Measurements from ENCODE around the gene TSPAN3. TPM values are rescaled to one million over a fixed set of nuclear protein-coding genes. Genes with fewer than 3 reads are reported as not detected.
A peak's percentile ranks its signal among the peaks of the same experiment; 100 is the strongest.

The TSPAN3 gene
- polyA plus RNA-seq, 3 donors from 2014 or later: 96.3 to 145 (median 105) TPM

DNA sequence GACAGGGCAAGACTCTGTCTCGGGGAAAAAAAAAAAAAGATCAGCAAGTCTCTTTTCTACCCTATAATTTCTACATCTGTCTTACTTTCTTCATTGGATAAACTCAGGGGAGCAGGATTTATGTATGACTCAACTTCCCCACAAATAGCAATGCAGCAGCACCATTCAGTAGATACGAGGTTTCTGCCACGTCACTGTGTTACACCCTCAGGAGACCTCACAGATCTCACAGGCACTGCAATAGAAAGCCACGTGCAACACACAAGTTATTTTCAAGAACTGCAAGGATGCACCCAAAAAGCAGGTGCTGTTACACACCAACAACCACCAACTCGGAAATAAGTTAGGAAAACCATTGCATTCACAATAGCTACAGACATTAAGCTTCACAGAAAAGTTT, 30.2 kb downstream of the TSPAN3 start:
- H3K27ac Mint-ChIP-seq: peak overlapping the region; percentile 52 to 93 (median 83)
- H3K9me3 Mint-ChIP-seq: peaks cover 0 to 9% (median 2%) of the 10 kb centered on the region in 6 donors
- peak in 1 of 3 donors; percentile 22 for DNase-seq
- peaks cover 18 to 35% (median 21%) of the 10 kb centered on the region in 3 donors for H3K36me3 Mint-ChIP-seq
- H3K27me3 Mint-ChIP-seq (ENCODE audit: low read depth in 3 of 3): peaks cover 11 to 77% (median 21%) of the 10 kb centered on the region in 3 donors
- H3K4me1 Mint-ChIP-seq: peaks cover 28 to 36% of the 10 kb centered on the region in 2 donors
- peak overlapping the region in 2 of 5 donors; percentile 30 to 41 for H3K4me3 Mint-ChIP-seq

GRCh38 chr15:77039848-77040247, 31.1 kb downstream of the TSPAN3 start:
- H3K4me3 Mint-ChIP-seq: no peak overlapping the region

DNA sequence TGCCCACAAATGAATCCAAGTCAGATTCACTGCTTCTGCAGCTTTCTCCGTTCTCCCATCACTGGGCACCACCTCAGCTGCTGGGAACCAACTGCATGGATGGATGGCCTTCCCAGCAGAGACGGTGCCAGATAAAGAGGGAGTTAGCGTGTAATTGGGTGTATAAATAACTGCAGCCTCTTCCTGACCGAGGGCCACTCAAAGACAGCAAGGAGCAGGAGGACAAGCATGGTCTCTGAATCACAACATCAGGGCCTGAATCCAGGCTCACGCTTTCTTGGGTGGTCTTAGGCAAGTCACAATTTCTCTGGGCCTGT, 31.7 kb downstream of the TSPAN3 start:
- Mint-ChIP-seq H3K4me3 (no peak overlapping the region), H3K27me3 (ENCODE audit: low read depth in 3 of 3) (peaks cover 11 to 70% (median 24%) of the 10 kb centered on the region in 3 donors), H3K4me1 (peaks cover 25 to 29% of the 10 kb centered on the region in 2 donors), H3K9me3 (peaks cover 0 to 9% (median 2%) of the 10 kb centered on the region in 6 donors), H3K27ac (peak overlapping the region in 2 of 6 donors; percentile 80 to 88), H3K36me3 (peaks cover 10 to 23% (median 12%) of the 10 kb centered on the region in 3 donors)
- no peak for DNase-seq

More at GRCh38 chr15:77039848-77040247, 31.1 kb downstream of the TSPAN3 start:
- peaks cover 22 to 29% of the 10 kb centered on the region in 2 donors for H3K4me1 Mint-ChIP-seq
- peaks cover 0 to 9% (median 2%) of the 10 kb centered on the region in 6 donors for H3K9me3 Mint-ChIP-seq
- H3K27me3 Mint-ChIP-seq (ENCODE audit: low read depth in 3 of 3): peaks cover 11 to 71% (median 21%) of the 10 kb centered on the region in 3 donors
- H3K27ac Mint-ChIP-seq: peak overlapping the region in 1 of 6 donors; percentile 80
- H3K36me3 Mint-ChIP-seq: peaks cover 10 to 27% (median 13%) of the 10 kb centered on the region in 3 donors
- DNase-seq: no peak

DNA sequence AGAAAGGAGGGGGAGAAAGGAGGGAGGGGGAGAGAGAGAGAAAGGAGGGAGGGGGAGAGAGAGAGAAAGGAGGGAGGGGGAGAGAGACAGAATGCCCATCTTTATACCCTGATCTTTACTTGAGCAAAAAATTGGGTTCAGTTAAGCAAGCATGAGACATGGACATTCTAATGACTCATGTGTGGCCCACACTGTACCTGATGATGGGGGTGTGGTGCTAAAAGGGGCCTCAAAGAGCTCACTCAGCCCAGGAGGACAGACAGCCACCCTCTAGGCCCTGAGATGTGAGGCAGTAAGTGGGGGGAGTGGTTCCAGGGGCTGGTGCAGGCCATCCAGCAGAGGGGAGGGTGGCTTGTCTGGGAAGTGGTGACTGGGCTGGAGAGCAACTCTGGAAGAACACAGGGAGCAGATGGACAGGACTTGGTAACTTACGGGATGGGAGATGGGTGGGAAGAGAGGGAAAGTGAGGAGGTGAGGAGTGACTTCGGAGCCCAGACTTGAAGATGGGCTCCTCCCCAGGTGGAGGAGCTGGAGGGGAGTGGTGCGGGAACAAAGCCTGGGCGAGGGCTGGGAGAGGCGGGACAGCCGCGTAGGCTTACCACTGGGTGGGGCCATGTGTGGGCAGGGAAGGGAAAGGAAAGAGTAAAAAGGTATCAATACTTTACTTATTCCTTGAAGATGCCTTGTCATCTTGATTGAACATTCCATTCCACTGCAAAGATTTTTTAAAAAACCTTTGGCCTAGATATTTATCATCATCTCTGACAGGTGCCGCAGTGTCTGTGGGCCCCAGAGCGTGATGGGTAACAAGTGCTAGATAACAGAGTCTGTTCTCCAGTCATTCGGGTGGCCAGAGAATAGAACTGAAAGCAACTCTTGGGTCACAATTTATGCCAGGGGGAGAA, 32.3 kb downstream of the TSPAN3 start:
- Mint-ChIP-seq H3K9me3 (peaks cover 0 to 9% (median 2%) of the 10 kb centered on the region in 6 donors), H3K4me3 (peak overlapping the region in 1 of 5 donors; percentile 33), H3K27ac (peak overlapping the region in 2 of 6 donors; percentile 80 to 88), H3K36me3 (peaks cover 8 to 21% (median 10%) of the 10 kb centered on the region in 3 donors), H3K27me3 (ENCODE audit: low read depth in 3 of 3) (peaks cover 11 to 70% (median 26%) of the 10 kb centered on the region in 3 donors), H3K4me1 (peaks cover 22 to 27% of the 10 kb centered on the region in 2 donors)
- no peak for DNase-seq

DNA sequence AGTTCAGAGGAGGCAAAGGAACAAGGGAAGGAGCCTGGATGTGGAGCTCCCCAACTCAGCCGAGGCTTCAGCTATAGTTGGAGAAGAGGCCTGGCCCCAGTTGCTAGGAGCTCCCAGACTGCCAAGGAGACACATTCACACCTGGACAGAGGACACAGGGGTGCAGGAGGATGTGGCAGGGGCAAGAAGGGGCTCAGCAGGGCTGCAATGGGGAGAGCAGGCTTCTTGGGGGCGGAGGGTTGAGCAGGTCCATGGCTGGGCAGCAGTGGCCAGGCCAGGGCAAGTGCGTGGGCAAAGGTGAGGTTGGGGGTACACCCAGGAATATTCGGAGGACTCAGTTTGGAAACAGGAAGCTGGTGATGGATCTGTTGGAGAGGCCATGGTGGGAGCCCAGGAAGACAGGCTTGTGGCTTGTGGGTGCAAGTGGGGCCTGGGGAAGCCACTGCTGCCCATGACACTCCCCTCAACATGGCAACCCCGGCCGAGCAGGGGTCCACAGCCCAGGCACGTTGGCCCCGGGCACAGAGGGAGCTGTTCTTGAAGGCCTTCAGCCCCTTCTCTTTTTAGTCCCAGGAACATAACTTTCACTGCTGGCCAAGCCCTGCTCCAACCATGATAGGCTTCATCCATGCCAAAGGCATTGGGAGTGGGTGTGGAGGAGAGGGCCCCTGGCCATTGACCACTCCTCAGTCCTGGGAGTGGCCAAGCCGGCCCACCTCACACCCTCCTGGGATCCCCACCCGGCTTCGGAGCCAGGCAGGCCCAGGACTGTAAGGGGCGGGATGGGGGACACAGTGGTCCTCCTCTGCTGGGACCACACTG, 33.3 kb downstream of the TSPAN3 start:
- DNase-seq: no peak
- Mint-ChIP-seq H3K27me3 (ENCODE audit: low read depth in 3 of 3) (peaks cover 11 to 62% (median 26%) of the 10 kb centered on the region in 3 donors), H3K36me3 (peaks cover 6 to 17% (median 7%) of the 10 kb centered on the region in 3 donors), H3K27ac (peak overlapping the region; percentile 64 to 84 (median 80)), H3K4me3 (peak overlapping the region in 2 of 5 donors; percentile 17 to 60), H3K9me3 (peaks cover 0 to 9% (median 2%) of the 10 kb centered on the region in 6 donors), H3K4me1 (peaks cover 18 to 19% of the 10 kb centered on the region in 2 donors)

DNA sequence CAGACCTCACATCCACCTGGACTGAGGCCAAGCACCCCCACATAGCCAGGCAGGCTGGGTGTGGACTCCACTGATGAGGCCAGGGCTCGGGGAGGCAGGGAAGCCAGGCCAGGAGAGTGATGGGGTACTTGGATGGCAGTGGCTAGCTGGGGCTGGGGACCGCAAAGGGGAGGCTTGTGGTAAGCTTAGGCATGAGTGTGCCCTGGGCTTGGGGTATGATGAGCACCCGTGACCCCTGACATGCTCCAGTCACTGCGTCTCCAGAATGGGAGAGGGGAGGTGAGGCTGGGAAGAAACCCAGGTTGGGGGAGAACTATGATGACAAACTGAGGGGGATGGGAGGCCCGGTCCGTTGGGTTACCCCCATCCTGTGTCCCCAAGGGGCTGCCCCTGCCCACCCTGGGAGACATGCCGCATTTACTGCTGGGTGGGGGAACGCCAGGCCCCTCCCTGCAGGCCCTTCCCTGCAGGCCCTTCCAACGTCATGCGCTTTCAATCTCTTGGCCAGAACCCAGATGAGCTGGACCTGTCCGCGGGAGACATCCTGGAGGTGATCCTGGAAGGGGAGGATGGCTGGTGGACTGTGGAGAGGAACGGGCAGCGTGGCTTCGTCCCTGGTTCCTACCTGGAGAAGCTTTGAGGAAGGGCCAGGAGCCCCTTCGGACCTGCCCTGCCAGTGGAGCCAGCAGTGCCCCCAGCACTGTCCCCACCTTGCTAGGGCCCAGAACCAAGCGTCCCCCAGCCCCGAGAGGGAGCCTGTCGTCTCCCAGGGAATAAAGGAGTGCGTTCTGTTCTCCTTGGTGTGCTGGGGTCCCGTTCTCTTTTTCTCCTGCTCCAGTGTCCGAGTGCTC, 34.1 kb downstream of the TSPAN3 start:
- H3K4me1 Mint-ChIP-seq: peaks cover 13 to 16% of the 10 kb centered on the region in 2 donors
- H3K27ac Mint-ChIP-seq: peak overlapping the region; percentile 71 to 89 (median 81)
- no peak for DNase-seq
- H3K4me3 Mint-ChIP-seq: peak overlapping the region in 1 of 5 donors; percentile 27
- H3K9me3 Mint-ChIP-seq: peaks cover 0 to 9% (median 2%) of the 10 kb centered on the region in 6 donors
- peaks cover 11 to 55% (median 26%) of the 10 kb centered on the region in 3 donors for H3K27me3 Mint-ChIP-seq (ENCODE audit: low read depth in 3 of 3)
- H3K36me3 Mint-ChIP-seq: peaks cover 5 to 17% (median 6%) of the 10 kb centered on the region in 3 donors

DNA sequence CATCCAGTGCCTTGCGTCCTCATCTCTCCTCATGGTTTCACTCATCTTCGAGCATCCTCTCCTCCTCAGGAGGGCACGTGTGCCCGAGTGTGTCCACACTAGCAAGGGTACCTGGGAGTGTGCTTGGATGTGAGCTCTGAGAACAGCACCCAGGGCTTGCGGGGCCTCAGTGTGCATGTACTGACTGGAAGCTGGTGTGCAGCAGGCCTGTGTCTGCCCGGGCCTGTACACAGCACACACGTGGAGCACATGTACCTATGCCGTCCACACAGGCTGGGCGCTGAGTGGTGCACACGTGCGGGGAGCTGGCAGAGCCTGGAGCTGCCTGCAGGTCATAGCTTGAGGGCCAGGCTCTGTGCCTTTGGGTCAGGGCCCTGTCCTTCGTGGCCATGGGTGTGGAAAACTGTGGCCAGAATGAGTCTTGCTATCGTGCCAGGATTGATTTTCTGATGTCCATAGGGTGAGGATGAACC, 34.9 kb downstream of the TSPAN3 start:
- Mint-ChIP-seq H3K27me3 (ENCODE audit: low read depth in 3 of 3) (peaks cover 11 to 50% (median 26%) of the 10 kb centered on the region in 3 donors), H3K4me3 (no peak overlapping the region), H3K36me3 (peaks cover 3 to 17% (median 6%) of the 10 kb centered on the region in 3 donors), H3K9me3 (peaks cover 0 to 9% (median 2%) of the 10 kb centered on the region in 6 donors), H3K4me1 (peaks cover 12 to 13% of the 10 kb centered on the region in 2 donors), H3K27ac (peak overlapping the region; percentile 53 to 89 (median 70))
- DNase-seq: no peak

DNA sequence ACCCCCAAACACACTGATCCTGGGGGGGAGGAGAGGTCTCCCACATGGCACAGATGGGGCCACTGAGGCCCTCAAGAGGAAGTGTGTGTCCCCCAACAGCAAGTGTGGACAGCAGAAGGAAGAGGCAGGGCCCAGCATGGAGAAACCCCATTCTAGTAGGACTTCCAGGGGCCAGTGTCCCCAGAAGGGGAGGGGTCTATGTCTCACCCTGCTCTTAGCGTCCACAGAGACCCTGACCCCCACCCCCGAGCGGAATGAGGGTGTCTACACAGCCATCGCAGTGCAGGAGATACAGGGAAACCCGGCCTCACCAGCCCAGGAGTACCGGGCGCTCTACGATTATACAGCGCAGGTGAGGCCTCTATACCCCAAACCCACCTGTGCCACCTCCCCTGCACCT, 35.3 kb downstream of the TSPAN3 start:
- H3K27ac Mint-ChIP-seq: peak overlapping the region in 4 of 6 donors; percentile 28 to 76 (median 58)
- H3K4me3 Mint-ChIP-seq: no peak overlapping the region
- H3K27me3 Mint-ChIP-seq (ENCODE audit: low read depth in 3 of 3): peaks cover 7 to 46% (median 22%) of the 10 kb centered on the region in 3 donors
- H3K36me3 Mint-ChIP-seq: peaks cover under 1 to 13% (median 1%) of the 10 kb centered on the region in 3 donors
- DNase-seq: no peak
- peaks cover 7 to 8% of the 10 kb centered on the region in 2 donors for H3K4me1 Mint-ChIP-seq
- H3K9me3 Mint-ChIP-seq: peaks cover 0 to 7% (median under 1%) of the 10 kb centered on the region in 6 donors

DNA sequence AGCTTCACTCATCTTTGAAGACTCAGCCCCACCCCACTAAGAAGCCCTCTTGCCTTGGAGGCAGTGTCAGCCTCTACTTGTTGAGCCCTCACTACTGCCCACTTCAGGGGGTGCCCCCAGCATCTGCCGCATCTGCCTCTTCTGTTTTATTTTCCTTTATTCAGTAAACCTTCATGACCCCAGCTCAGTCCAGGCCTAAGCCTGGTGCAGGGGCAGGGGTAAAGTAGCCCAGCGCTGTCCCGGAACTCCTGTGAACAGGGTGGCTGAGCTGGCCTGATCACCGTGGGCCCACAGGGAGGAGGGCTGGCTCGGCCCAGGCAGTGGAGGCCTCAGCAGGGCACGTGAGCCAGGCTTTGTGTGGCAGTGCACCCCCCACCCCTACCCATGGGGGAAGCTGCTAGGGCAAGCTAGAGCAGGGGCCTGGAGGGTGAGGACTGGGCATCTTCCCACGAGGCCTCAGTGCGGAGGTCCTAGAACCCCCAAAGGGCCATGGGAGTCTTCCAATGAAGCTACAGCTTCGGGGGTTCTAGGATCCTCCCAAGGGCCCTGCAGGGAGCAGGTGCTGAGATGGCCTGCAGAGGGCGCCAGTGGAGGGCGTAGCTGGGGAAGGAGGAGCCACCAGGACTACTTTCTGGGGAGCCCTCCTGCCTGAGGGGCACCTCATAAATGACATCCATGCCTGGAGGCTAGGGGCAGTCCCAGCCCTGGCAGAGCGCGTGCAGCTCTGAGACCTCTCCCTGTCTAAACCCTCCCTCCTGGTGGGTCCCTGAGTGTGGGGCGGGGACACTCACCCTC, 36.0 kb downstream of the TSPAN3 start:
- Mint-ChIP-seq H3K4me3 (no peak overlapping the region), H3K27ac (peak overlapping the region; percentile 53 to 81 (median 75)), H3K36me3 (peaks cover 0 to 12% (median 0%) of the 10 kb centered on the region in 3 donors), H3K4me1 (peaks cover 5 to 8% of the 10 kb centered on the region in 2 donors), H3K27me3 (ENCODE audit: low read depth in 3 of 3) (peaks cover 4 to 39% (median 21%) of the 10 kb centered on the region in 3 donors), H3K9me3 (peaks cover 0 to 7% (median 0%) of the 10 kb centered on the region in 6 donors)
- peak in 2 of 3 donors; percentile 38 to 43 for DNase-seq

GRCh38 chr15:77033729-77034671, 36.9 kb downstream of the TSPAN3 start:
- H3K27ac Mint-ChIP-seq: peak overlapping the region; percentile 53 to 91 (median 76)
- peaks cover 0 to 7% (median 0%) of the 10 kb centered on the region in 6 donors for H3K9me3 Mint-ChIP-seq
- peaks cover 4 to 31% (median 21%) of the 10 kb centered on the region in 3 donors for H3K27me3 Mint-ChIP-seq (ENCODE audit: low read depth in 3 of 3)
- peaks cover 0 to 15% (median 0%) of the 10 kb centered on the region in 3 donors for H3K36me3 Mint-ChIP-seq
- no peak overlapping the region for H3K4me3 Mint-ChIP-seq
- no peak for DNase-seq
- peaks cover 5 to 10% of the 10 kb centered on the region in 2 donors for H3K4me1 Mint-ChIP-seq

DNA sequence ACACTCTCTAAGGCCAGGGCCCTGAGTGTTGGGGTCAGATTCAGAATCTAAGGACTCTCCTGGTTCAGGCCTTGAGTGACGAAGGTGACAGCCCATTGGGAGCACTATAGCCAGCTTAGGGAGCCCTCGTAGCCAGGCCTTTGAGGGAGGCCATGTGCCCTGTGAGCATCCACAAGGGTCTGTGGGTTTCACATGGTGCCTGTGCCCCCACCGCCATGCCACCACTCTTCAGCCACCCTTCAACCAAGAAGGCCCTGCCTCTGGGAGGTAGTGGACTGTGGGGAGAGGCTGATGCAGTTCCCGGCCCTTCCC, 37.5 kb downstream of the TSPAN3 start:
- H3K4me3 Mint-ChIP-seq: no peak overlapping the region
- peaks cover 4 to 25% (median 20%) of the 10 kb centered on the region in 3 donors for H3K27me3 Mint-ChIP-seq (ENCODE audit: low read depth in 3 of 3)
- peak overlapping the region in 5 of 6 donors; percentile 35 to 91 (median 53) for H3K27ac Mint-ChIP-seq
- peaks cover 0 to 5% (median 0%) of the 10 kb centered on the region in 6 donors for H3K9me3 Mint-ChIP-seq
- peaks cover 0 to 18% (median 0%) of the 10 kb centered on the region in 3 donors for H3K36me3 Mint-ChIP-seq
- no peak for DNase-seq
- H3K4me1 Mint-ChIP-seq: peaks cover 5 to 13% of the 10 kb centered on the region in 2 donors

All from immature natural killer cell (primary cell).